Esophagus (tissue), 2 donors: Measurements from ENCODE around the gene BTBD8. TPM values are rescaled to one million over a fixed set of nuclear protein-coding genes. Genes with fewer than 3 reads are reported as not detected.

Source experiments
- H3K27ac ChIP-seq, 2 donors: one replicate each; pipeline ENCODE4 v1.5.1; 2013; ENCODE audit warnings: low read depth in 2 of 2, mild to moderate bottlenecking in 2 of 2, inconsistent platforms in 1 of 2, low read length in 1 of 2, moderate library complexity in 1 of 2
- H3K27me3 ChIP-seq, 2 donors: one replicate each; pipeline ENCODE4 v1.6.1; 2013; ENCODE audit warnings: low read length in 2 of 2, control low read depth in 1 of 2, mild to moderate bottlenecking in 1 of 2; ENCODE audit not compliant: insufficient read depth in 2 of 2, control insufficient read depth in 1 of 2
- H3K36me3 ChIP-seq, 2 donors: one replicate each; pipeline ENCODE4 v1.6.1; 2013; ENCODE audit warnings: low read length in 1 of 2; ENCODE audit not compliant: control insufficient read depth in 2 of 2, insufficient read depth in 2 of 2
- H3K4me1 ChIP-seq, 2 donors: one replicate each; pipeline ENCODE4 v1.6.1; 2013; ENCODE audit warnings: low read length in 1 of 2; ENCODE audit not compliant: control insufficient read depth in 2 of 2, insufficient read depth in 2 of 2
- H3K4me3 ChIP-seq, 2 donors: one replicate each; pipeline ENCODE4 v1.5.1; 2013; ENCODE audit warnings: low read length in 2 of 2, mild to moderate bottlenecking in 2 of 2, low read depth in 1 of 2, moderate library complexity in 1 of 2
- H3K9me3 ChIP-seq, 2 donors: one replicate each; pipeline ENCODE4 v1.6.1; 2013; ENCODE audit warnings: mild to moderate bottlenecking in 2 of 2, low read depth in 1 of 2, low read length in 1 of 2, moderate library complexity in 1 of 2; ENCODE audit not compliant: control insufficient read depth in 2 of 2, insufficient read depth in 1 of 2
- WGBS, 2 donors: extraction: QIAGEN DNeasy Blood & Tissue Kit; methylation state at CpG; one replicate each; pipeline ENCODE4 v1.1.7; 2013; 5-methylcytosine and 5-hydroxymethylcytosine counted together
- polyA plus RNA-seq, 2 donors: library from polyadenylated mRNA; stranded (reverse); fragments of 200-250 nt; gene quantifications; one replicate each; pipeline ENCODE4 v1.2.3, GENCODE V29; 2013
- donor health status: healthy with polysubstance abuse.
- donor health status: Bipolar disorder and iron deficiency.

BTBD8 gene
- polyA plus RNA-seq, 2 donors = 0.51 to 1.6 TPM

DNA sequence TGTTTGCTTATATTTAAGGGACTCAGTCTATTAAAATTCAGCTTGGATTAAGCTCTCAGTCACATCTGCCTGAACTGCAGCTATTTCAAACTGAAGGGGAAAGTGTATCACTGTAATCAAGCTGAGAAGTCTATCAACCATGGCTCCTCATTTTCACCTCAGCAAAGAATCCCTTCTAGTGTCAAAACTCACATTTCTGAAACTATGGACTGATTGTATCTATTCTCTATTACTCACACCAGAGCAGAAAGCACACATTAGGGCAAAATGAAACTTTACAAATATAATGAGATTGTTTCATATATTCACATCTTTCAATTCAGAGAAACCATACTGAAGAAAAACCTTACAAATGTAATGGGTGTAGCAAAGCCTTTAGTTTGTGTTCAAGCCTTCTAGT, 123.0 kb downstream of the BTBD8 start:
- no peaks in the 10 kb centered on the region for H3K4me1 ChIP-seq
- no peaks in the 10 kb centered on the region for H3K36me3 ChIP-seq
- no peaks in the 10 kb centered on the region for H3K27me3 ChIP-seq
- no peaks in the 10 kb centered on the region for H3K9me3 ChIP-seq
- H3K27ac ChIP-seq = no peak overlapping the region
- H3K4me3 ChIP-seq = no peak overlapping the region

DNA sequence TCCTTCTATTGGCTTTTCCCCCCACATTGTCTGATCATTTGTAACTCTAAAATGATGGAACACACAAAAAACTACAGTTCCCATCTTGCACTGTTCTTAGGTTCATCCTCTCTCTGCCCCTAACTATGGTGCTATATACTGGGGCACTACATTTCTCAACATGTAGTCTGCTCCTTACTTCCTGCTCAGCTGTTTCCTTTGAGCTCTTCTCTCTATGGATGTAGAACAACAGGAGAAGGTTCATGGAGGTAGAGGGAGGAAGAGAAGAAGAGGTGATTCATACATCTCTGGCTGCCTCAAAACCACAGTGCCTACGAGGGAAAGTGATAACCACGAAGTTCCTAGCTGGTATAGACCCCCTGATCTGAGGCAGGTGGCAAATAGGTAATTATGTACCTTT, 130.6 kb downstream of the BTBD8 start:
- no peak overlapping the region for H3K4me3 ChIP-seq
- no peak overlapping the region for H3K27ac ChIP-seq
- 50 to 53% methylated on average over 2 of the region's 2 CpGs for WGBS, 2 donors
- H3K4me1 ChIP-seq = no peaks in the 10 kb centered on the region
- H3K36me3 ChIP-seq = no peaks in the 10 kb centered on the region
- H3K27me3 ChIP-seq = no peaks in the 10 kb centered on the region
- H3K9me3 ChIP-seq = no peaks in the 10 kb centered on the region

DNA sequence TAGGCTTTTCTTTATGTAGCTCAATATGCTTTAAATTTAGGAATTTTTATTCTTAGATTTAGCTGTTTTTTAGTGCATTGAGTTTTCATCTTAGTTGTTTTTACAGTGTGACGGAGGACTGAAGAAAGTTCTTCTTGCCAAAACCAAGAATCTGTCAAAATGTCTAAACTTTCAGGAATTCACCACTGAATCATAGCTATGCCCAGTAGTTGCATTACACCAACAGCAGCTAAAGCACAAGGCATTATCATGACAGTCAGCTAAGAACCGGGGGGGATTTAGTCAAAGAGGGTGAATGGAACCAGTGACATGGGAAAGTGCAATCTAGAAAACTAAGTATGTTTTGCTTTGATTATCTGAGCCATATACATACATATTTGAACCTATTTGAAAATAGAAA, 131.0 kb downstream of the BTBD8 start:
- Histone ChIP-seq H3K4me3 (no peak overlapping the region), H3K27ac (no peak overlapping the region), H3K4me1 (no peaks in the 10 kb centered on the region), H3K9me3 (no peaks in the 10 kb centered on the region), H3K36me3 (no peaks in the 10 kb centered on the region), H3K27me3 (no peaks in the 10 kb centered on the region)
- WGBS, 2 donors = 84 to 85% methylated on average over 2 of the region's 2 CpGs

DNA sequence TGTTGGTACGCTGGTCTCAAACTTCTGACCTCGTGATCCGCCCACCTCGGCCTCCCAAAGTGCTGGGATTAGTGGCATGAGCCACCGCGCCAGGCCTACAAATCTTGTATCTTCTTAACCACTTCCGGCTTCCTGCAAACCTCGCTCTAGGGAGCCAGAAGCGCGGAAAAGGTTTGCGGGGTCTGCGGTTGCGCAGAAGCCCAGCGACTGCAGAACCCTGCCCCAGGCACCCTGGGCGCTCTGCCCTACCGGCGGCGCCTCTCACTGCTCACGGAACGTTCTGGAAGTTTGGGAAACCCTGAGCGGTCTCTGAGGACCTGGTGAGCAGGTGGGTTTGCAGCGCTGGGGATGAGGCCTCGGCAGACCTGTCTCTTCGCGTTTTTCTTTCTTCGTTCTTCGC, 137.6 kb downstream of the BTBD8 start, which contains the start of gene C1orf146:
C1orf146 (plus strand) TSS at position 195 of the 400 bp plus-strand sequence. CDS start 13,506 bp downstream, outside the sequence.
- no peaks in the 10 kb centered on the region for H3K27me3 ChIP-seq
- WGBS, 2 donors = 93 to 95% methylated on average over 27 of the region's 27 CpGs
- no peaks in the 10 kb centered on the region for H3K4me1 ChIP-seq
- H3K9me3 ChIP-seq = peaks cover 0 to 2% of the 10 kb centered on the region in 2 donors
- H3K36me3 ChIP-seq = no peaks in the 10 kb centered on the region
- no peak within 1 kb of the TSS for H3K4me3 ChIP-seq
- H3K27ac ChIP-seq = no peak within 1 kb of the TSS

DNA sequence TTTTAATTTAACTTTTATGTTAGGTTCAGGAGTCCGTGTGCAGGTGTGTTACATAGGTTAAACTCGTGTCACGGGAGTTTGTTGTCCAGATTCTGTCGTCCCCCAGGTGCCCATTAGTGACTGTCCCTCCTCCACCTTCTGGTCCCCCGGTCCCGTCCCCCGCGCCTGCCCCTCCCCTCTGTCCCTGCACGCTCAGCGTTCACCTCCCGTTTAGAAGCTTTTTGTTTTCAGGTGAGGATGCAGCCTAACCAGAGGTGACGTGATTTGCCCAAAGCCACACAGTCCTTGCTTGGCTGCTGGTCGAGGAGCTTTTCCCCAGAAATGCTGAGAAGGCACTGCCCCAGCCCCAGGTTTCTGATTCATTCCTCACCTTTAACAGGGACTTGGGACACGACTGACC, 138.4 kb downstream of the BTBD8 start:
- no peaks in the 10 kb centered on the region for H3K27me3 ChIP-seq
- no peaks in the 10 kb centered on the region for H3K4me1 ChIP-seq
- H3K36me3 ChIP-seq = no peaks in the 10 kb centered on the region
- no peak overlapping the region for H3K27ac ChIP-seq
- no peak overlapping the region for H3K4me3 ChIP-seq
- 75 to 86% methylated on average over 14 of the region's 14 CpGs for WGBS, 2 donors
- H3K9me3 ChIP-seq = peaks cover 0 to 2% of the 10 kb centered on the region in 2 donors

DNA sequence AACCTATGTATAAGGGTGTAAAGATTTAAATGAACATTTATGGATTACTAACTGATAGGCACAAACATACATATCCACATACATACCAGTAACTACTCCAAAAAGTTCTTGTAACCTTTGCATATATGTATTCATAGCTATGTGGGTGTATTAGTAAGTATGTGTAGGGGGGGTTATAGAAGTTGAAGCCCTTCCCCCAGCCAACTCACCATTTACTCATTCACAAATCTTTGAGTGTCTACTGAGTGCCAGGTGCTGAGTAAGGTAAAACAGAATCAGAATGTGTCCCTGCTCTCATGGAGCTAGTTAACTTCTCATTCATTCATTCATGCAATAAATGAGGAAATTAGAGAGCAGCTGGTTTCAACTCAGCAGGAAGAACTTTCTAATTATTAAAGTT, 138.9 kb downstream of the BTBD8 start:
- no peaks in the 10 kb centered on the region for H3K36me3 ChIP-seq
- no peak overlapping the region for H3K27ac ChIP-seq
- H3K9me3 ChIP-seq = peaks cover 0 to 2% of the 10 kb centered on the region in 2 donors
- no peak overlapping the region for H3K4me3 ChIP-seq
- no peaks in the 10 kb centered on the region for H3K27me3 ChIP-seq
- H3K4me1 ChIP-seq = no peaks in the 10 kb centered on the region

DNA sequence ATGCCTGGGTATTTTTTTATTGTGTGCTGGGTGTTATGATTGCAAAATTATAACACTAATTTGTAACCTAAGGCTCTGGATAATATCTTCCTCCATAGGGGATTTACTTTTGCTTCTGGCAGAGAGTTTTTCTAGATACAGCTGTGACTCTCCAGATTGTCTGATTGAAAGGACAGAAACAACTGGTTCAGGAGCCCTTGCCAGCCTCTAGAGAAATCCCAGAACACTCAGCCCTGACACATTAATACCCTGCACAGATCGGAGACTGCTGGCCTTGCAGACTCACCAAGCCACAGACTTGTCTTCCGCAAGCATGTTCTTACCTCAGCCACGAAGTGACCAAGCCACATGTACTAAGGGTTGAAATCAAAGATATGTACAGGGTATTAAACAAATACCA, 148.3 kb downstream of the BTBD8 start:
- Histone ChIP-seq H3K27ac (no peak overlapping the region), H3K4me1 (no peaks in the 10 kb centered on the region), H3K27me3 (no peaks in the 10 kb centered on the region), H3K9me3 (no peaks in the 10 kb centered on the region), H3K36me3 (no peaks in the 10 kb centered on the region), H3K4me3 (no peak overlapping the region)
- WGBS, 2 donors = 69 to 81% methylated on average over 3 of the region's 3 CpGs

DNA sequence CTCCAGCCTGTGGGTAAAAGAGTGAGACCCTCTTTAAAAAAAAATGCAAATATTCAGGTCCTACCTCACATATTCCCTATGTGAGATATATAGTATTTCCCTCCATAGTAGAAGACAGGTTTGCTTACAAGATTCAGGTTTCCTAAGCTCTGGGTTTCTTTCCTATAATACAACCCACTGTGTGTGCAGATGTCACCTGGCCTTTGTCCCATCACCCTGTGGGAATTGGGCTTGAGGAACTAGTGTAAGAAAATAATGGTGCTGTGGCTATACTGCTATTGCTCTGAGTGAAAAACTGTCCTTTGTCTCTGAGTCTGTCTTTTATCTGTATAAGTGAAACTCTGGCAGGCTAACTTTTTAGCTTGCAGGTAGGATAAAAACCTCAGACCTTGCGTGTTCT, 150.6 kb downstream of the BTBD8 start:
- 79 to 83% methylated on average over 1 of the region's 1 CpG for WGBS, 2 donors
- H3K9me3 ChIP-seq = no peaks in the 10 kb centered on the region
- no peak overlapping the region for H3K4me3 ChIP-seq
- H3K27ac ChIP-seq = no peak overlapping the region
- H3K4me1 ChIP-seq = no peaks in the 10 kb centered on the region
- no peaks in the 10 kb centered on the region for H3K27me3 ChIP-seq
- H3K36me3 ChIP-seq = no peaks in the 10 kb centered on the region

Other genes starting within 250 kb of the BTBD8 start
- 10 to 100 TPM in 1 of 2 donors, 1 to 10 TPM in 1; 3.8 to 10.5 TPM for gene TGFBR3, start 194.2 kb upstream of the BTBD8 start, polyA plus RNA-seq
- gene BRDT, start 130.9 kb upstream of the BTBD8 start, polyA plus RNA-seq = not detected
- gene EPHX4, start 50.4 kb upstream of the BTBD8 start, polyA plus RNA-seq = under 1 TPM; 0.12 to 0.56 TPM
- under 1 TPM in 1 of 2 donors, not detected in 1; 0.06 TPM for gene SETSIP, start 4.9 kb upstream of the BTBD8 start, polyA plus RNA-seq
- gene C1orf146, start 137.6 kb downstream of the BTBD8 start, polyA plus RNA-seq = not detected
- gene GLMN, start 218.6 kb downstream of the BTBD8 start, polyA plus RNA-seq = 10 to 100 TPM in 1 of 2 donors, 1 to 10 TPM in 1; 7.5 to 22.1 TPM
- 1 to 10 TPM; 3.3 to 8.2 TPM for gene RPAP2, start 218.7 kb downstream of the BTBD8 start, polyA plus RNA-seq